HG02884 (cell line): ENCODE measurements around the gene PSMA2.
A peak's percentile ranks its signal among the peaks of the same experiment; 100 is the strongest.

Source experiments
- ATAC-seq: cut with Tn5 transposase; IDR thresholded peaks from one replicate; pipeline ENCODE4 v1.9.1; 2021; ENCODE audit warnings: mild to moderate bottlenecking, moderate library complexity; ENCODE audit not compliant: unreplicated experiment

PSMA2 gene

DNA sequence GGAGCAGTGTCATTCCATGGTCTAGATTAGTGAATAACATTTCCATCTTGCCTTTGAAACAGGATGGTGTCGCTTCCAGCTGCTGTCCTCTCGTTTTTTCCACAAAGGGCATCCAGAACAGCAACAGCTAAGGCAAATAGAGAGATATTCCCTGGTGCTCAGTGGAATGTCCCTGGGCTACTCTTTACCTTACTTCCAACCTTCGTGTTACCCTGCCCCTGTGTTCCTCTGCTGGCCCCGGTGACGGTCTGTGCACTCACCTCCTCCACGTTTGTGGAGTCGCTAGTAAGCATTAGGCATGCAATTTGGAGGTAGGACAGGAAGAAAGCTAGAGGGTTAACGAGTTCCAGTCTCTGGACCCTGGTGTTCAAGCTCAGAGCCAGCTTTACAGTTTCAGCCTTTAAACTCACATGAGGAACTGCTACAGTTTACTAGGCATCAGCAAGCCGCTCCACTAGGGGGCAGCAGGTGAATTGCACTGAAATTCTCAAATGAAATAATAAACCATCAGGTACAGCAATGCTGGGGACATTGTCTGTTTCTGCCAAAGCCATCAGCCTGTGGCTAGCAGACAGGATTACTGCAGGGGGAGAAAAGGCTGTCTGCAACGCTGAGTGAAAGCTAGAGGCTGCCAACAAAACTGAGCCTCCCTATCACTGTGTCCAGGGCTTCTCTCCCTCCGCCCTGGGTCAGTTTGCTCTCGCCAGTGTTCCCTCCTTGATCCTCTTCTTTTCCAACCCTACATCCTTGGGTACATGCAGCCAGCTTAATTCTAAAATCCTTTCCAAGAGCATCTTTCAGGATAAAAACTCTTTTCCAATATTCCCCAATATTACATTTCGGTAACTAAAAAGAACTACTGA lies 9.2 kb upstream of the PSMA2 start:
- peak; percentile 36 for ATAC-seq

DNA sequence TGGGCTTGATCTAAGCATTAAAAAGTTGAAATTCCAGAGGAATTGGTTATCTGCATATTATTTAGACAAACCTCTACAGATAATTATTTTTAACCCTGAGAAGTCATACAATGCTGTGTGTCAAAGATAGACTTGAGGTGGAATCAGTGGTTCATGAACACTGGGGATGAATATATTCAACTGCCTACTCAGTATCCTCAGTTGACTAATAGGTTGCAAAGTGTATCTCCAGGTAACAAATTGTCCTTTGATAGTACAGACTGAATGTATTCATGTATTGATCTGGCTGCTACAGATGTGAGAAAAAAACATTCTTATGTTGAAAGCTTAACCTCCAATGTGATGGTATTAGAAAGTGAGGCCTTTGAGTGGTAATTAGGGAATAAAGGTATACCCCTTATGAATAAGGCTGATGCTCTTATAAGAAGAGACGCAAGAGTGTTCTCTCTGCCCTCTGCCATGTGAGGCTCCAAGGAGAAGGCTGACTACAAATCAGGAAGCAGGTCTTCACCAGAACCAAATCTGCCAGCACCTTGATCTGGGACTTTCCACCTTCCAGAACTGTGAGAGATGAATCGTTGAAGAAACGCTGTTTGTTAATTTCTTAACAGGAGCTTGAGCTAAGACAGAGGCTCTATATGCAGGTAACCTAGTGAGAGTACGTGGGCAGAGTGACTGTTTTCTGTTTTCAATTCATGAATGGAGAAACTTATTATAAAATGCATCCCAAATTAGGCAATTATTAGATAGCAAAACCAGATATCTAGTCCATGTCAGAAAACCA lies 7.7 kb upstream of the PSMA2 start:
- ATAC-seq, result no peak

GRCh38 chr7:42935861-42936260 lies 3.9 kb upstream of the PSMA2 start:
- no peak for ATAC-seq

GRCh38 chr7:42934291-42934690 lies 2.3 kb upstream of the PSMA2 start:
- ATAC-seq, result no peak

DNA sequence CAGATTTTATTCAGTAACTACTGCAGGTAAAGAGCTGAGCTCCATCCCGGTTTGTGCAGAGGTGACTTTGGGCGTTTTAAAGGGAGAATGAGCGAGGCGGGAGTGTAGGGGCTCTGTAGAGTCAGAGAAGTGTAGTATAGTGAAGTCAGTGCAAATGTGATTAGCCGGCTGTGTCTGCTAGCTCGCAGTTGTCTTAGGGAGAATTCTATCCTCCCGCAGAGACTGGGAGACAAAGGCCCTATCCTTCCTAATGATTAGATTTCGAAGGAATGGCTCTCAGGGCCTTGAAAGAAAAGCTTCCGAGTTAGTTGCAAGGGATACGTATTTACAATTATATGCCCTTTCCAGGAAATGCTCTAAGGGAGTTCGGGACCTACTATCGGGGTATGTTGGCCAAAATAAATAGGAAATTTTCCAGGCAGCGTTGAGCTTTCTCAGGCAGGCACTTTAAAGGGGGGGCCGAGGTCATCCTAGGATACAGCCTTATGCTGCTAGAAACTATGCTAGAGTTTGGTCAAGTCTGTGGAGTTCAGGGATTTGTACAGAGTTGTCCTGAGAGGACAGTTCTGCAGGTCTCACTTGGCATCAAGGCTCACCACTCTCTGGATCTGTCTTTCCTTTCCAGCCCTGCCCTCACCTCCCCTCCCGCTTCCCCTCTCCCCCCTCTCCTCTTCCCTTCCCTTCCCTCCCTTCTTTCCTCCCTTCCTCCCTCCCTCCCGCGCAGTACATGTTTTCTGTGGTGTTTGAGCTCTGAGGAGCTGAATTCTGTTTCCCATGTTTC lies 1.0 kb upstream of the PSMA2 start:
- no peak for ATAC-seq

GRCh38 chr7:42931447-42931833 lies 534 bp downstream of the PSMA2 start:
- no peak for ATAC-seq

DNA sequence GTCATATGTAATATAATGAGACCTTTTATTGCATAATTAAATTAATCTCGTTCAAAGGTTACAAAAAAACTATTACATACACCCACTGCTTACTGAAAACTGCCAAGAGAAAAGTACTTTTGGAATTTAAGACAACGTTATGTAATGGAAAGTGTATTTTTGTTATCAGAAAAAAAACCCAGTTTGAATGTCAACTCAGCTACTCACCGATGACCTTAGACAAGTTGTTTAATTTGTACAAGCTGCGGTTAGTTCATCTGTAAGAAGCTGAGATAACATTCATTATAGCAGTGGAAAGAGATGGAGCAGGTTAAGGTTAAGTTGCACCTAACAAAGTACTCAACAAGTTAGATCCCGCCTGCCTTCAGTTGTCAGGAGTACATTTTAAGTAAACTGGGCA lies 1.1 kb downstream of the PSMA2 start:
- ATAC-seq, result no peak

- ATAC-seq, result no peak
Observed at GRCh38 chr7:42929449-42929848, 2.5 kb downstream of the PSMA2 start.

- ATAC-seq, result no peak
Observed at GRCh38 chr7:42928754-42929153, 3.2 kb downstream of the PSMA2 start.

GRCh38 chr7:42926204-42926603 lies 5.8 kb downstream of the PSMA2 start:
- no peak for ATAC-seq

DNA sequence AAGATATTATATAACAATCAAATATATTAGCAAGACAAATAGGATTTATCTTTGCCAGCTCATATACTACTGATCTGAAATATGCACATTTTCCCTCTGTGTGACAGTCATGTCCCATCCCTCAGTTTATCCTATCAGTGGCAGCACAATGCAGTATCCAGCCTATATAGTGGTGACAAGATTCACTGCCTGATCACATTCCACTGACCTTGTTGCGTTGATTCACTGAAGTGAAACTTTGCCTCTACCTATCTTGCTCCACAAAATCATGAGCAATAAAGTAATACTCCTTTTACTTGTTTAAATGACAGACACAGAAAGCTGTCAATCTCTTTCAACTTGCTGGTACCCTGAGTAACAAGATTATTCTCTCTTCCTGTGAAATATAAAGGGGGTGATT lies 6.3 kb downstream of the PSMA2 start:
- no peak for ATAC-seq

GRCh38 chr7:42924223-42924838 lies 7.6 kb downstream of the PSMA2 start:
- no peak for ATAC-seq

GRCh38 chr7:42922017-42922753 lies 9.8 kb downstream of the PSMA2 start:
- ATAC-seq, result no peak

DNA sequence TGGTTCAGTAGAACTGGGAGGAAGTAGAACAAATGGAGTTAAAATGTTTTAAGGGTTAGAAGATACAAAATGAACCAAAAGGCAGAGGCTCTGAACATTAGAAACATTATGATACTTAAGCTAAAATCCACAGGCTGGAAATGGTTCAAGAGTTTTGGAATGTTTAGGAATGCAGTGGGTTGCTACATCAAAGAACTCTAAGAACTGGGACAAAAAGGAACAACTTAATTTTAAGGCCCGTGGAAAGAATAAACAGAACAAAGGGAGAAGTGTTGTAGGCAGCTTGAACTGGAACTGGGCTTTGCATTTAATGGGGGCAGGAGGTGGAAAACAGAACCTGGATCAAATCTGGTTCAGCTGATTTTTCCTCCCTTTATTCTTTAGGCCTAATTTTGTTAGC lies 16.6 kb downstream of the PSMA2 start:
- ATAC-seq, result no peak

GRCh38 chr7:42914421-42915045 lies 17.4 kb downstream of the PSMA2 start:
- ATAC-seq, result no peak

DNA sequence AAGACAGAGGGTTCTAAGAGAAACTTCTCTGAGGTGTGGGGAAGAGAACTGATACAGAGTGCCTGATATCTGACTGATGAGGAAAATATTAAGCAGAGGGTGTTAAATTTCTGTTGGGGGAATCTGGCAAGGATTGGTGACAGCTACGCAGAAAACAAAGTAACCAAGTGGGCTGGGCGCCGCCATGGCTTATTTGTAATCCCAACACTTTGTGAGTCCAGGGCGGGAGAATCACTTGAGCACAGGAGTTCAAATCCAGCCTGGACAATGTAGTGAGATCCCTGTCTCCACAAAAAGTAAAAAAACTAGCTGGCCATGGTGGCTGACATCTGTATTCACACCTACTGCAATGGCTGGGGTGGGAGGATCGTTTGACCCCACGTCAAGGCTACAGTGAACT lies 18.0 kb downstream of the PSMA2 start:
- no peak for ATAC-seq

GRCh38 chr7:42913591-42913990 lies 18.4 kb downstream of the PSMA2 start:
- ATAC-seq, result no peak

DNA sequence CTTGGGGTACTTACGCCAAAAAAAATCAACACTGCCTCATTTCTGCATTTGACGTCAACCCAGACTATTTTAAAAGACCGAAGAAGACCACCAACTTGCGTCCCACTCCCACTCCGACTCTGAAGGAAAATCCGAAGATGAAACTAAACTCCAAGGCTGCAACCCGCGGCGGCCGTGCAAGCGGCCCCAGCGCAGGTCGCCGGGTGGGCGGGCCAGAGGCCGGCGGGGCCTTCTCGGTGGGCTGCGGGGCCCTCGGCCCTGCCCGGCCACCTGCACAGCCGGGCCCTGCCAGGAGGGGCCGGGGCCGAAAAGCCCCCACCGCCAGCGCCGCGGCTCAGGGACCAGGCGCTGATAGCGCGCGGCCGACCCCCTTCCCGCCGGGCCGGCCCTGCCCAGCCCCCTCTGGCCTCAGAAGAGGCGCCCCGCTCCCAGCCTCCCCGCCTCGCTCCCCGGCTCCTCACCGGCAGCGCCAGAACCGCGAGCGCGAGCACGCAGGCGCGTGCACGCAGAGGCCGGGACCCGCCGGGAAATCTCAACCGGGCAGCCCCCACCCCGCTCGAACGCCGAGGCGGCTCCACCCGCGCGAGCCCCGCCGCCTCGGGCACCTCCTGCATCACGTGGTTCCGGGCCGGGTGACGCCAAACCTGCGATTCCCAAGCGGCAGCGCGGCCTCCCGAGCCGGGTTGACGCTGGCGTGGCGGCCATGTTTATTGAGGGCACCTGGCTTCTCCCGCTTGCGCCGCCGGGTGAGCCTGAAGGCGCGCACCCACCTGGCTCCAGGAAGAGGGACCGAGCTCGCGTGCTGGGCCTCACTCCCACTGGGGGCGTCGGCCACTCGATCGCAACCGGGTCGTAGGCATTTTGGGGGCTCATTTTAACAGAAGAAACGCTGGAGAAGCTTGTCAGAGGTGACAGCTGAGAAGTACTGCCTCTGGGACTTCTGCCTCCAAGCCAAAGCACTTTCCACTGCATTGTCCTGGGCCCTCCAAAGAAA lies 20.2 kb downstream of the PSMA2 start, which contains the start of gene C7orf25:
Gene C7orf25, minus strand, starts transcription at position 617 of the 994 bp plus-strand sequence. CDS start 1,170 bp downstream, outside the sequence.
- peak; percentile 89 for ATAC-seq
